Stimulated activated CD8-positive, alpha-beta memory T cell treated with anti-CD3 and anti-CD28 coated beads, Interleukin-4, amount 100 ng/mL, for 1 hour (primary cell): ENCODE data around the gene HINFP.
"Not testable (repeated sequence)": the region's sequence is repeated elsewhere in the genome, so short reads cannot be mapped to it uniquely, and the experiment has no call there.

Source experiments
- DNase-seq, 2 donors: peaks; one replicate each; pipeline ENCODE4 v3.0.0-alpha.2; 2020; ENCODE audit warnings: low read depth in 2 of 2, low spot score in 1 of 2

HINFP gene

GRCh38 chr11:119181677-119182412 lies 60.5 kb downstream of the HINFP start:
- no peak for DNase-seq

DNA sequence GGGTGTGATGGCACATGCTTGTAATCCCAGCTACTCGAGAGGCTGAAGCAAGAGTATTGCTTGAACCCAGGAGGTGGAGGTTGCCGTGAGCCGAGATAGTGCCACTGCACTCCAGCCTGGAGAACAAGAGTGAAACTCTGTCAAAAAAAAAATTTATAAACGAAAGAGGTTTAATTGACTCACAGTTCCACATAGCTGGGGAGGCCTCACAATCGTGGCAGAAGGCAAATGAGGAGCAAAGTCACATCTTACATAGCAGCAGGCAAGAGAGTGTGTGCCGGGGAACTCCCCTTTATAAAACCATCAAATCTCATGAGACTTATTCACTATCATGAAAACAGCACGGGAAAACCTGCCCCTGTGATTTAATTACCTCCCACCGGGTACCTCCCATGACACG lies 63.0 kb downstream of the HINFP start:
- DNase-seq, result not testable (repeated sequence)
